KMS-11 (cell line): ENCODE measurements around the gene ARHGEF6.

Experiments used
- H2AFZ ChIP-seq: fragments of 200-600 bp; sonication (generic); 2 replicates; pipeline ENCODE4 v1.6.1; 2016; ENCODE audit warnings: antibody characterized with exemption, mixed run types, low read depth
- H3K27ac ChIP-seq: fragments of 200-600 bp; sonication (generic); 2 replicates; pipeline ENCODE4 v1.6.1; 2016; ENCODE audit warnings: mild to moderate bottlenecking, mixed run types
- H3K27me3 ChIP-seq: fragments of 200-600 bp; sonication (generic); 2 replicates; pipeline ENCODE4 v1.6.1; 2017; ENCODE audit warnings: mild to moderate bottlenecking, low read depth, mixed run types, moderate library complexity; ENCODE audit not compliant: insufficient read depth
- H3K36me3 ChIP-seq: fragments of 200-600 bp; sonication (generic); 2 replicates; pipeline ENCODE4 v1.6.1; 2017; ENCODE audit warnings: mild to moderate bottlenecking, mixed run types; ENCODE audit not compliant: insufficient read depth
- H3K4me1 ChIP-seq: fragments of 200-600 bp; sonication (generic); 2 replicates; pipeline ENCODE4 v1.6.1; 2016; ENCODE audit warnings: mild to moderate bottlenecking, low read depth, mixed run types; ENCODE audit not compliant: poor library complexity, severe bottlenecking
- H3K4me2 ChIP-seq: fragments of 200-600 bp; sonication (generic); 2 replicates; pipeline ENCODE4 v1.7.0; 2016; ENCODE audit warnings: mild to moderate bottlenecking, mixed run types
- H3K4me3 ChIP-seq: fragments of 200-600 bp; sonication (generic); IDR thresholded peaks from 2 replicates; pipeline ENCODE4 v1.6.1; 2017; ENCODE audit warnings: low read depth, low read length, mixed read lengths; ENCODE audit not compliant: insufficient read depth
- H3K79me2 ChIP-seq: fragments of 200-600 bp; sonication (generic); 2 replicates; pipeline ENCODE4 v1.6.1; 2016; ENCODE audit warnings: low read depth, mixed run types; ENCODE audit not compliant: insufficient read depth
- H3K9ac ChIP-seq: fragments of 200-600 bp; sonication (generic); 2 replicates; pipeline ENCODE4 v1.6.1; 2016; ENCODE audit warnings: mild to moderate bottlenecking, mixed run types
- H4K20me1 ChIP-seq: fragments of 200-600 bp; sonication (generic); 2 replicates; pipeline ENCODE4 v1.6.1; 2016; ENCODE audit warnings: mild to moderate bottlenecking, mixed run types; ENCODE audit not compliant: insufficient read depth
- TF ChIP-seq, protein P1 (sequence below): fragments of 200-600 bp; sonication (generic); conservative IDR thresholded peaks from 2 replicates; pipeline ENCODE4 v1.6.1; 2017; ENCODE audit warnings: low read depth, mild to moderate bottlenecking, antibody characterized with exemption, low read length, moderate library complexity, mixed read lengths

ARHGEF6 gene

DNA sequence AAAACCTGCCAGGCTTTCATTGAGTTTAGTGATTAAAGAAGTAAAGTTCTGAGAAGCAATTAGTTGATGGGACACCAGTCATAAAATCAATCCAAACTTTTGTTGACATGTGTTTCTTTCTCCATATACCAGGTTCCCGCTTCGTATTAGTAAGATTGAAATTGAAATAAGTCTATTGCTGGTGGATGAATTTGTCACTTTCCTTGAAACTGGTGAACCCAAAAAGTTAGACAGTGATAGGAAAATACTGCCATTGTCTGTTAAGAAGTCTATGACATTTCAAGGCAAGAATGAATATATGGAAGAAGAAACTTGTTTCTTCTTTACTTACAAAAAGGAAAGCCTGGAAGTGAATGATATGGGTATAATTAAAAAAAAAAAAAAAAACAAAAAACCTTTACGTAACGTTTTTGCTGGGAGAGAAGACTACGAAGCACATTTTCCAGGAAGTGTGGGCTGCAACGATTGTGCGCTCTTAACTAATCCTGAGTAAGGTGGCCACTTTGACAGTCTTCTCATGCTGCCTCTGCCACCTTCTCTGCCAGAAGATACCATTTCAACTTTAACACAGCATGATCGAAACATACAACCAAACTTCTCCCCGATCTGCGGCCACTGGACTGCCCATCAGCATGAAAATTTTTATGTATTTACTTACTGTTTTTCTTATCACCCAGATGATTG lies 132.9 kb downstream of the ARHGEF6 start, which contains the start of gene CD40LG:
Gene CD40LG, plus strand, starts transcription at position 482 of the 684 bp plus-strand sequence. Its CDS starts 91 bp downstream, at position 573.
- Histone ChIP-seq H3K4me1 (peaks cover 12% of the 10 kb centered on the region), H3K79me2 (no peaks in the 10 kb centered on the region), H3K27me3 (no peaks in the 10 kb centered on the region), H3K4me2 (no peak within 1 kb of the TSS), H3K9ac (no peak within 1 kb of the TSS), H2AFZ (no peak within 1 kb of the TSS), H3K36me3 (no peaks in the 10 kb centered on the region), H4K20me1 (no peaks in the 10 kb centered on the region), H3K4me3 (no peak within 1 kb of the TSS), H3K27ac (no peak within 1 kb of the TSS)
- TF ChIP-seq, protein P1, sequence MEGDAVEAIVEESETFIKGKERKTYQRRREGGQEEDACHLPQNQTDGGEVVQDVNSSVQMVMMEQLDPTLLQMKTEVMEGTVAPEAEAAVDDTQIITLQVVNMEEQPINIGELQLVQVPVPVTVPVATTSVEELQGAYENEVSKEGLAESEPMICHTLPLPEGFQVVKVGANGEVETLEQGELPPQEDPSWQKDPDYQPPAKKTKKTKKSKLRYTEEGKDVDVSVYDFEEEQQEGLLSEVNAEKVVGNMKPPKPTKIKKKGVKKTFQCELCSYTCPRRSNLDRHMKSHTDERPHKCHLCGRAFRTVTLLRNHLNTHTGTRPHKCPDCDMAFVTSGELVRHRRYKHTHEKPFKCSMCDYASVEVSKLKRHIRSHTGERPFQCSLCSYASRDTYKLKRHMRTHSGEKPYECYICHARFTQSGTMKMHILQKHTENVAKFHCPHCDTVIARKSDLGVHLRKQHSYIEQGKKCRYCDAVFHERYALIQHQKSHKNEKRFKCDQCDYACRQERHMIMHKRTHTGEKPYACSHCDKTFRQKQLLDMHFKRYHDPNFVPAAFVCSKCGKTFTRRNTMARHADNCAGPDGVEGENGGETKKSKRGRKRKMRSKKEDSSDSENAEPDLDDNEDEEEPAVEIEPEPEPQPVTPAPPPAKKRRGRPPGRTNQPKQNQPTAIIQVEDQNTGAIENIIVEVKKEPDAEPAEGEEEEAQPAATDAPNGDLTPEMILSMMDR: no peak

DNA sequence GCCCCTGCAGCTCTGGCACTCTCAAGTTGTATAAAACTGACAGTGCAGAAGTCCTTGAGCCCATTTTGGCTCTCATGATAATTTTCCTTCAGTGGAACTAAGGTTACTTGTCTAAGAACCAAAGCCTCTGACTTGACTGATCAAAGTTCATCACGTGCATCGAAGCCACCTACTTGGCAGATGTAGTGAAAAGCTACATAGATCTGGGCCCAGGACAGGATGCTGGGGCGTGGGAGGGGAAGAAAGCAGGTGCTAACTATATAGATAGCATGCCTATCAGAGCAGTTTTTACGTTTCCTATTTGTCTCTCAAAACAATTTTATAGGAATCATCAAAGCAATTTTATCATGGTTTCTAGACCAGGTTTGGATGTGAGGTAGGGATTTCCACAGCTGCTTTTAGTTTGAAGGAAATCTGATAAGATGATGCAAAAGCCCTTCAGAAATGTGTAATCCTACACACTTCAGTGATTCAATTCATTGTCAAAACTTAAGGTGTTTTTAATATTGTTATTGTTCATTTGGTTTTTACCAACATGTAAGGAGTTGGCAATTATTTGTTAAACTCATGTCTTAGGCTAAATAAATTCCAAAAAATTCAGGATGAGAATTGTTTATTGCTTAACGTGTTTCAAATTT lies 134.0 kb downstream of the ARHGEF6 start:
- H3K4me1 ChIP-seq: peaks cover under 1% of the 10 kb centered on the region
- no peak overlapping the region for H3K9ac ChIP-seq
- no peak overlapping the region for H3K4me3 ChIP-seq
- no peaks in the 10 kb centered on the region for H4K20me1 ChIP-seq
- H3K4me2 ChIP-seq: no peak overlapping the region
- H3K36me3 ChIP-seq: no peaks in the 10 kb centered on the region
- TF ChIP-seq, protein P1: no peak
- H3K27ac ChIP-seq: no peak overlapping the region
- H2AFZ ChIP-seq: no peak overlapping the region
- H3K27me3 ChIP-seq: no peaks in the 10 kb centered on the region
- H3K79me2 ChIP-seq: no peaks in the 10 kb centered on the region

DNA sequence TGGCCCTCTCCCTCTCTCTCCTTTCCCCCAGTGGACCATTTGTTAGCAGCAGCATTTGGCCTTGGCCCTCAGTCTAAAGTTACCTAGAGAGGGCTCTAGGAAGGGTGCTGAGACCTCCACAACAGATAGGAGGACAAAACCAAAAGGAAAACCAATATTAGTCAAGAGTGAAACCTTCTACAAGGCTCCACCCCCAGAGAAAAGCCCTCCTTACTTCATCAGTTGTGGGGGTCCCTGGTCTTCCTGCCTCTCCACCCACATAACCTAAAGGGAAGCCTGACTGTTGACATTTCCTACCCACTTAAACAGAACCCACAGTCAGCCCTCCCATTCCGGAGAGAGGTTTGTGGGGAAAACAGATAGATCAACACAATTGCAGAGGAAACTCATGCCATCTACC lies 137.5 kb downstream of the ARHGEF6 start:
- H4K20me1 ChIP-seq: no peaks in the 10 kb centered on the region

DNA sequence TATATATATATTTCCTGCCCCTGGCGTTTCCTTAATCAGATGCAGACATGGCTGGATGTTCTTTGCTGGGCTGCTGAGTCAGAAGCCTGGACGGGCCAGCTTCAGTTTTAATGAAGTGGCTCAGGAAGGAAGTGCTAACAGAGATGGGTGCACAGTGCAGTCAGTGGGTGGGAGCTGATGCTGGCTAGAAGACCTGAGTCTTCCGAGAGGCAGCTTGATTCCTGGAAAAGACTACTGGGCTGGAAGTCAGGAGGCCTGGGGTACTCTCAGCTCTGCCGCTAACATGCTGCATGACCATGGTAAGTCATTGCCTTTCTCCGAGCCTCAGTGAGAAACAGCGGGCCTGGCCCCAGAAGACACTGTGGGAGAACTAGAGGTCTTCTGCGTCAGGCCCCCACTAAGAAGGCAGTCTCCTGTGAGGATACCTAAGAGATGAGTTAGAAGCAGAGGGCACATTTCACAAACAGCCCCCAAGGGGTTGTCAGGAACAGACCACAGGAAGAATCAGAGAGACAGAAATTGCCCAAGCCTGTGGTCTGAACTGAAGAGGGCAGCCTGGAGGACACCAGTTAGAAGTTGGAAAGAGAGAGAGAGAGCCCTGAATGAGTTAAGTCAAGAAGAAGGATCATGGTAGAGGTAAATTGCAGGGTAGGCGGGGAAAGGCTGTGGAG lies 141.1 kb downstream of the ARHGEF6 start:
- no peak overlapping the region for H3K4me3 ChIP-seq
- no peaks in the 10 kb centered on the region for H3K27me3 ChIP-seq
- H3K9ac ChIP-seq: no peak overlapping the region
- H2AFZ ChIP-seq: no peak overlapping the region
- no peaks in the 10 kb centered on the region for H3K79me2 ChIP-seq
- H3K27ac ChIP-seq: no peak overlapping the region
- no peaks in the 10 kb centered on the region for H3K36me3 ChIP-seq
- no peaks in the 10 kb centered on the region for H4K20me1 ChIP-seq
- H3K4me2 ChIP-seq: no peak overlapping the region
- TF ChIP-seq, protein P1: no peak
- H3K4me1 ChIP-seq: no peaks in the 10 kb centered on the region

More for the DNA sequence above, 137.5 kb downstream of the ARHGEF6 start:
- H3K36me3 ChIP-seq: no peaks in the 10 kb centered on the region
- H3K4me3 ChIP-seq: no peak overlapping the region
- H3K9ac ChIP-seq: no peak overlapping the region
- H3K4me2 ChIP-seq: no peak overlapping the region
- H2AFZ ChIP-seq: no peak overlapping the region
- H3K27me3 ChIP-seq: no peaks in the 10 kb centered on the region
- H3K79me2 ChIP-seq: no peaks in the 10 kb centered on the region
- H3K4me1 ChIP-seq: no peaks in the 10 kb centered on the region
- TF ChIP-seq, protein P1: no peak
- H3K27ac ChIP-seq: no peak overlapping the region
